ENCODE measurements around the gene COPA.

COPA gene

GRCh38 chr1:160267284-160267991, 75.6 kb downstream of the COPA start:
- Histone ChIP-seq H3K36me3 (replicated peaks; ENCODE audit: insufficient read depth, low read length) (no peaks in the 10 kb centered on the region), H3K27ac (ENCODE audit: low read length) (no peak overlapping the region), H3K4me3 (ENCODE audit: low read length) (no peak overlapping the region), H3K79me2 (ENCODE audit: low read length) (no peaks in the 10 kb centered on the region), H4K20me1 (ENCODE audit: insufficient read depth, low read length) (no peaks in the 10 kb centered on the region), H3K9me2 (replicated peaks; ENCODE audit: insufficient read depth, low read length) (no peaks in the 10 kb centered on the region), H3K9ac (ENCODE audit: low read length) (no peak overlapping the region), H3K4me2 (ENCODE audit: low read depth, low read length) (no peak overlapping the region), H3K4me1 (ENCODE audit: low read length) (peaks cover 4% of the 10 kb centered on the region; the same call in 1 of the 2 replicates), H2AFZ (ENCODE audit: low read length) (no peak overlapping the region), H3K27me3 (replicated peaks; ENCODE audit: insufficient read depth, low read length) (no peaks in the 10 kb centered on the region), H3K9me3 (replicated peaks; ENCODE audit: insufficient read depth, low read length) (no peaks in the 10 kb centered on the region), H3F3A (ENCODE audit: insufficient read depth, low read length) (peaks cover 17% of the 10 kb centered on the region)
- TF ChIP-seq EZH2phosphoT487 (IDR thresholded peaks at IDR 0.05; ENCODE audit: low read length) = no peak
- TF ChIP-seq EZH2 (optimal IDR thresholded peaks at IDR 0.05; ENCODE audit: low read depth, low read length) = no peak
- no peak for TF ChIP-seq CTCF (IDR thresholded peaks at IDR 0.05; ENCODE audit: low read length)
- DNase-seq = no peak

- H3K9me3 ChIP-seq (replicated peaks; ENCODE audit: insufficient read depth, low read length) = no peaks in the 10 kb centered on the region
- no peak overlapping the region for H2AFZ ChIP-seq (ENCODE audit: low read length)
- H3K4me2 ChIP-seq (ENCODE audit: low read depth, low read length) = no peak overlapping the region
- H3K4me3 ChIP-seq (ENCODE audit: low read length) = no peak overlapping the region
- no peak overlapping the region for H3K9ac ChIP-seq (ENCODE audit: low read length)
- H3K27me3 ChIP-seq (replicated peaks; ENCODE audit: insufficient read depth, low read length) = no peaks in the 10 kb centered on the region
- peaks cover 17% of the 10 kb centered on the region for H3K4me1 ChIP-seq (ENCODE audit: low read length)
- DNase-seq = no peak
- H3F3A ChIP-seq (ENCODE audit: insufficient read depth, low read length) = peaks cover 25% of the 10 kb centered on the region
- H3K9me2 ChIP-seq (replicated peaks; ENCODE audit: insufficient read depth, low read length) = no peaks in the 10 kb centered on the region
- TF ChIP-seq EZH2phosphoT487 (IDR thresholded peaks at IDR 0.05; ENCODE audit: low read length) (no peak), CTCF (IDR thresholded peaks at IDR 0.05; ENCODE audit: low read length) (no peak)
- H3K27ac ChIP-seq (ENCODE audit: low read length) = no peak overlapping the region
- no peaks in the 10 kb centered on the region for H3K36me3 ChIP-seq (replicated peaks; ENCODE audit: insufficient read depth, low read length)
- no peaks in the 10 kb centered on the region for H4K20me1 ChIP-seq (ENCODE audit: insufficient read depth, low read length)
- peaks cover 24% of the 10 kb centered on the region for H3K79me2 ChIP-seq (ENCODE audit: low read length)
These were observed 78.2 kb downstream of the COPA start for GRCh38 chr1:160264795-160265307.

GRCh38 chr1:160261893-160262794, 80.9 kb downstream of the COPA start, which contains the start of gene DCAF8:
Gene DCAF8, minus strand, starts transcription at chr1:160262549. Its CDS starts 18,541 bp downstream, at chr1:160244008.
- peak; percentile 100 for DNase-seq
- H3K9me3 ChIP-seq (replicated peaks; ENCODE audit: insufficient read depth, low read length) = no peaks in the 10 kb centered on the region
- TF ChIP-seq EZH2phosphoT487 (IDR thresholded peaks at IDR 0.05; ENCODE audit: low read length) = no peak
- TF ChIP-seq CTCF (IDR thresholded peaks at IDR 0.05; ENCODE audit: low read length) = no peak
- no peak for TF ChIP-seq EZH2 (optimal IDR thresholded peaks at IDR 0.05; ENCODE audit: low read depth, low read length)
- peak within 1 kb of the TSS; percentile 93 for H3K4me2 ChIP-seq (ENCODE audit: low read depth, low read length)
- peaks cover 19% of the 10 kb centered on the region for H3K4me1 ChIP-seq (ENCODE audit: low read length)
- peak within 1 kb of the TSS; percentile 94 for H3K9ac ChIP-seq (ENCODE audit: low read length)
- no peaks in the 10 kb centered on the region for H3K36me3 ChIP-seq (replicated peaks; ENCODE audit: insufficient read depth, low read length)
- H4K20me1 ChIP-seq (ENCODE audit: insufficient read depth, low read length) = no peaks in the 10 kb centered on the region
- H3K27ac ChIP-seq (ENCODE audit: low read length) = peak within 1 kb of the TSS; percentile 92
- peak within 1 kb of the TSS; percentile 79 for H2AFZ ChIP-seq (ENCODE audit: low read length)
- peaks cover 51% of the 10 kb centered on the region for H3K79me2 ChIP-seq (ENCODE audit: low read length)
- no peaks in the 10 kb centered on the region for H3K27me3 ChIP-seq (replicated peaks; ENCODE audit: insufficient read depth, low read length)
- peak within 1 kb of the TSS; percentile 88 for H3K4me3 ChIP-seq (ENCODE audit: low read length)
- no peaks in the 10 kb centered on the region for H3K9me2 ChIP-seq (replicated peaks; ENCODE audit: insufficient read depth, low read length)
- H3F3A ChIP-seq (ENCODE audit: insufficient read depth, low read length) = peaks cover 25% of the 10 kb centered on the region

Data from MM.1S (cell line).